H1 (cell line): ENCODE results near the gene HS6ST3. TPM values are rescaled to one million over a fixed set of nuclear protein-coding genes. Genes with fewer than 3 reads are reported as not detected.

Experiments
- CTCF ChIA-PET: fragments of 300-600 bp; sonication (Branson Sonifier 250); formaldehyde crosslinking; loops from one replicate; lab custom pipeline; 2021; ENCODE audit not compliant: partially characterized antibody; lab: Charles Lee
- POLR2A ChIA-PET: fragments of 300-600 bp; sonication (Branson Sonifier 250); formaldehyde crosslinking; loops from one replicate; lab custom pipeline; 2021; ENCODE audit warnings: inconsistent platforms; ENCODE audit not compliant: partially characterized antibody; lab: Charles Lee
- DNase-seq, 2 experiments: peaks; one replicate each; pipeline versions ENCODE4 v3.0.0 to v3.0.0-alpha.2; 2010 to 2022; ENCODE audit warnings: low spot score in 2 of 2, low read depth in 1 of 2, mixed read lengths in 1 of 2
- FAIRE-seq: peaks from 2 replicates; lab custom pipeline; 2011; peaks lifted over from hg19 to GRCh38; lab: Jason Lieb, UNC
- H2AFZ ChIP-seq: 2 replicates; pipeline ENCODE4 v1.8.1; 2012; ENCODE audit warnings: low read length, inconsistent platforms
- H2AK5ac ChIP-seq: 2 replicates; pipeline ENCODE4 v1.6.1; 2013; ENCODE audit warnings: low read depth, low read length
- H2BK120ac ChIP-seq: replicated peaks from 2 replicates; pipeline ENCODE3; 2013; ENCODE audit warnings: low read depth, low read length, inconsistent platforms
- H2BK12ac ChIP-seq: 2 replicates; pipeline ENCODE4 v1.6.1; 2013; ENCODE audit warnings: low read depth, low read length
- H2BK15ac ChIP-seq: 2 replicates; pipeline ENCODE4 v1.6.1; 2013; ENCODE audit warnings: low read length
- H2BK20ac ChIP-seq: 2 replicates; pipeline ENCODE4 v1.6.1; 2013; ENCODE audit warnings: low read length
- H2BK5ac ChIP-seq: 2 replicates; pipeline ENCODE4 v1.6.1; 2013; ENCODE audit warnings: low read depth, low read length
- H3K14ac ChIP-seq: 2 replicates; pipeline ENCODE4 v1.6.1; 2013; ENCODE audit warnings: inconsistent platforms; ENCODE audit not compliant: insufficient read length
- H3K18ac ChIP-seq: 2 replicates; pipeline ENCODE4 v1.6.1; 2013; ENCODE audit warnings: low read length; ENCODE audit errors: extremely low read depth
- H3K23ac ChIP-seq: 2 replicates; pipeline ENCODE4 v1.6.1; 2013; ENCODE audit warnings: inconsistent platforms; ENCODE audit not compliant: insufficient read length
- H3K23me2 ChIP-seq: 2 replicates; pipeline ENCODE4 v1.6.1; 2013; ENCODE audit warnings: low read depth, low read length
- H3K27ac ChIP-seq: 2 replicates; pipeline ENCODE4 v1.6.1; 2011; ENCODE audit warnings: low read depth, low read length, inconsistent platforms
- H3K27me3 ChIP-seq, 4 experiments: replicated peaks in 1 of 4; 1 replicate in 1 of 4; 2 replicates in 3 of 4; pipeline versions ENCODE4 v1.6.1 to v1.8.1; 2011 to 2013; ENCODE audit warnings: low read length in 3 of 4, mild to moderate bottlenecking in 3 of 4, inconsistent platforms in 2 of 4, mixed read lengths in 2 of 4, moderate library complexity in 1 of 4; ENCODE audit not compliant: control insufficient read depth in 3 of 4, insufficient read depth in 3 of 4; ENCODE audit errors: extremely low read depth in 1 of 4
- H3K36me3 ChIP-seq, 4 experiments: 2 replicates each; pipeline versions ENCODE4 v1.6.1 to v1.8.1; 2011 to 2013; ENCODE audit warnings: mild to moderate bottlenecking in 4 of 4, low read length in 3 of 4, moderate library complexity in 2 of 4, control low read depth in 1 of 4, inconsistent platforms in 1 of 4; ENCODE audit not compliant: insufficient read depth in 4 of 4, control insufficient read depth in 2 of 4
- H3K4ac ChIP-seq: replicated peaks from 2 replicates; pipeline ENCODE3; 2013; ENCODE audit warnings: low read length, low read depth, mixed read lengths, inconsistent platforms; ENCODE audit not compliant: insufficient read length
- H3K4me1 ChIP-seq, 4 experiments: replicated peaks in 1 of 4; 1 replicate in 1 of 4; 2 replicates in 3 of 4; pipeline versions ENCODE4 v1.6.1 to v1.8.1; 2011 to 2013; ENCODE audit warnings: low read length in 3 of 4, inconsistent platforms in 2 of 4, mixed read lengths in 1 of 4; ENCODE audit not compliant: insufficient read depth in 4 of 4, control insufficient read depth in 3 of 4
- H3K4me2 ChIP-seq, 2 experiments: 2 replicates each; pipeline versions ENCODE4 v1.6.1 to v1.8.1; 2011 to 2013; ENCODE audit warnings: low read depth in 2 of 2, low read length in 2 of 2, control low read depth in 1 of 2, inconsistent platforms in 1 of 2, mild to moderate bottlenecking in 1 of 2; ENCODE audit not compliant: insufficient read depth in 1 of 2
- H3K4me3 ChIP-seq, 4 experiments: fragments of 200-600, 300-600 bp in 1 of 4; sonication (generic), shearing (Covaris generic), sonication (Bioruptor Twin) in 1 of 4; 2 replicates each; pipeline versions ENCODE4 v1.5.1 to v1.8.1; 2011 to 2016; ENCODE audit warnings: low read length in 4 of 4, low read depth in 3 of 4, control low read depth in 2 of 4, inconsistent platforms in 2 of 4, mild to moderate bottlenecking in 2 of 4, mixed read lengths in 1 of 4, moderate library complexity in 1 of 4; ENCODE audit not compliant: insufficient read depth in 2 of 4; ENCODE audit errors: extremely low read depth in 1 of 4
- H3K56ac ChIP-seq: replicated peaks from 2 replicates; pipeline ENCODE3; 2013; ENCODE audit warnings: low read depth, mild to moderate bottlenecking, mixed read lengths, low read length, inconsistent platforms; ENCODE audit not compliant: insufficient read length
- H3K79me1 ChIP-seq: 2 replicates; pipeline ENCODE4 v1.6.1; 2013; ENCODE audit warnings: low read depth, low read length, control low read depth
- H3K79me2 ChIP-seq, 2 experiments: 2 replicates each; pipeline versions ENCODE4 v1.6.1 to v1.8.1; 2012 to 2013; ENCODE audit warnings: low read length in 2 of 2, mild to moderate bottlenecking in 2 of 2, inconsistent platforms in 1 of 2; ENCODE audit not compliant: insufficient read depth in 2 of 2, control insufficient read depth in 1 of 2
- H3K9ac ChIP-seq, 4 experiments: replicated peaks in 1 of 4; 1 replicate in 1 of 4; 2 replicates in 3 of 4; pipeline versions ENCODE4 v1.6.1 to v1.8.1; 2011 to 2013; ENCODE audit warnings: low read depth in 3 of 4, low read length in 3 of 4, control low read depth in 2 of 4, mild to moderate bottlenecking in 2 of 4, moderate library complexity in 2 of 4, inconsistent platforms in 1 of 4; ENCODE audit errors: extremely low read depth in 1 of 4
- H3K9me3 ChIP-seq, 2 experiments: 2 replicates each; pipeline versions ENCODE4 v1.6.1 to v1.8.1; 2012 to 2013; ENCODE audit warnings: mild to moderate bottlenecking in 2 of 2, moderate library complexity in 2 of 2, control low read depth in 1 of 2, inconsistent platforms in 1 of 2, low read depth in 1 of 2, low read length in 1 of 2, mixed read lengths in 1 of 2; ENCODE audit not compliant: insufficient read depth in 2 of 2
- H4K20me1 ChIP-seq, 2 experiments: replicated peaks in 1 of 2; 2 replicates each; pipeline versions ENCODE3 to v1.8.1; 2011 to 2013; ENCODE audit warnings: inconsistent platforms in 2 of 2, low read length in 2 of 2, mild to moderate bottlenecking in 1 of 2; ENCODE audit not compliant: insufficient read depth in 2 of 2, control insufficient read depth in 1 of 2
- H4K5ac ChIP-seq: 2 replicates; pipeline ENCODE4 v1.6.1; 2013; ENCODE audit warnings: low read length, low read depth, mixed read lengths, inconsistent platforms; ENCODE audit not compliant: insufficient read length
- H4K8ac ChIP-seq: 2 replicates; pipeline ENCODE4 v1.8.0; 2013; ENCODE audit warnings: mild to moderate bottlenecking, moderate library complexity, low read length, inconsistent platforms; ENCODE audit not compliant: insufficient read depth; ENCODE audit errors: extremely low read depth
- H4K91ac ChIP-seq: replicated peaks from 2 replicates; pipeline ENCODE3; 2013; ENCODE audit warnings: low read length, mixed read lengths, inconsistent platforms; ENCODE audit not compliant: insufficient read length
- BACH1 ChIP-seq: IDR thresholded peaks from 2 replicates; pipeline ENCODE4 v1.6.1; 2012; ENCODE audit warnings: low read length, improper control_type of control experiment
- CBX5 ChIP-seq: fragments of 300-800, 300-1000 bp; sonication (generic); IDR thresholded peaks from 2 replicates; pipeline ENCODE4 v1.7.1; 2016; ENCODE audit warnings: antibody characterized with exemption, low read length, low read depth
- CBX8 ChIP-seq: fragments of 300-800, 300-1000 bp; sonication (generic); IDR thresholded peaks from 2 replicates; pipeline ENCODE4 v1.7.1; 2016; ENCODE audit warnings: low read depth, low read length, borderline replicate concordance
- CREB1 ChIP-seq: IDR thresholded peaks from 2 replicates; pipeline ENCODE4 v1.6.1; 2012; ENCODE audit warnings: inconsistent platforms
- E2F6 ChIP-seq: IDR thresholded peaks from 2 replicates; pipeline ENCODE4 v1.6.1; 2012; ENCODE audit warnings: inconsistent platforms
- EP300 ChIP-seq, 2 experiments: IDR thresholded peaks; 1 replicate in 1 of 2; 2 replicates in 1 of 2; pipeline ENCODE4 v1.6.1; 2011 to 2012; ENCODE audit warnings: low read depth in 2 of 2, low read length in 2 of 2, mild to moderate bottlenecking in 2 of 2, borderline replicate concordance in 1 of 2, inconsistent platforms in 1 of 2, moderate library complexity in 1 of 2
- HDAC2 ChIP-seq, 2 experiments: fragments of 300-600 bp in 1 of 2; sonication (generic) in 1 of 2; IDR thresholded peaks; 2 replicates each; pipeline ENCODE4 v1.6.1; 2011 to 2012; ENCODE audit warnings: low read depth in 2 of 2, low read length in 2 of 2, mild to moderate bottlenecking in 2 of 2, moderate library complexity in 2 of 2, borderline replicate concordance in 1 of 2, inconsistent platforms in 1 of 2
- POLR2A ChIP-seq, 2 experiments: IDR thresholded peaks; 1 replicate in 1 of 2; 2 replicates in 1 of 2; pipeline ENCODE4 v1.6.1; 2011; ENCODE audit warnings: low read depth in 2 of 2, low read length in 2 of 2, mild to moderate bottlenecking in 2 of 2; ENCODE audit errors: control extremely low read depth in 1 of 2
- RFX5 ChIP-seq: IDR thresholded peaks from 2 replicates; pipeline ENCODE4 v1.6.1; 2011; ENCODE audit warnings: low read depth, low read length, improper control_type of control experiment, borderline replicate concordance
- SIX5 ChIP-seq: IDR thresholded peaks from 2 replicates; pipeline ENCODE4 v1.6.1; 2011; ENCODE audit warnings: mild to moderate bottlenecking, low read depth, low read length
- SP4 ChIP-seq: IDR thresholded peaks from 2 replicates; pipeline ENCODE4 v1.6.1; 2012; ENCODE audit warnings: low read length, inconsistent platforms
- TEAD4 ChIP-seq: IDR thresholded peaks from 2 replicates; pipeline ENCODE4 v1.6.1; 2012; ENCODE audit warnings: low read depth, low read length, inconsistent platforms, mixed read lengths
- YY1 ChIP-seq: IDR thresholded peaks from 2 replicates; pipeline ENCODE4 v1.6.1; 2011; ENCODE audit warnings: low read depth, mild to moderate bottlenecking, low read length
- WGBS, 2 experiments: shearing (Covaris generic) in 1 of 2; methylation state at CpG; one replicate each; pipeline versions ENCODE4 v1.1.6 to v1.1.7; 2013 to 2015; ENCODE audit warnings: low lambda C conversion rate in 2 of 2, mixed read lengths in 2 of 2, inconsistent platforms in 1 of 2, low coverage in 1 of 2, missing lambda C conversion rate in 1 of 2; ENCODE audit not compliant: insufficient replicate concordance in 2 of 2, insufficient coverage in 1 of 2, insufficient read length in 1 of 2; ENCODE audit errors: extremely low coverage in 1 of 2, missing lambda C conversion rate in 1 of 2; 5-methylcytosine and 5-hydroxymethylcytosine counted together
- polyA plus RNA-seq, 7 experiments: library from polyadenylated mRNA; depleted of rRNA in 3 of 7; stranded (reverse) in 5 of 7; unstranded in 2 of 7; fragments of >200 nt in 5 of 7; fragments of 200-250 nt in 2 of 7; gene quantifications; 1 replicate in 5 of 7; 2 replicates in 1 of 7; 4 replicates in 1 of 7; pipeline versions ENCODE4 v1.2.1 to v1.2.3, GENCODE V29; 2011 to 2013; ENCODE audit warnings: missing spikeins in 2 of 7, mixed read lengths in 2 of 7
- total RNA-seq: library from RNA; stranded (reverse); fragmentation: NEBNext Ultra II Directional; extraction: Animal tissue kit (Norgen Biotek cat#: 25700); gene quantifications from 2 replicates; pipeline ENCODE4 v1.2.1, GENCODE V29; 2021
- TF ChIP-seq, protein P1 (sequence below): IDR thresholded peaks from 2 replicates; pipeline ENCODE4 v1.6.1; 2012; ENCODE audit warnings: inconsistent platforms

HS6ST3 gene
- total and polyA plus RNA-seq, 2 of the 8 experiments (the other 6 are each of a cell fraction or from before 2014, with no cell fraction given) = 0.45 to 1.2 TPM

DNA sequence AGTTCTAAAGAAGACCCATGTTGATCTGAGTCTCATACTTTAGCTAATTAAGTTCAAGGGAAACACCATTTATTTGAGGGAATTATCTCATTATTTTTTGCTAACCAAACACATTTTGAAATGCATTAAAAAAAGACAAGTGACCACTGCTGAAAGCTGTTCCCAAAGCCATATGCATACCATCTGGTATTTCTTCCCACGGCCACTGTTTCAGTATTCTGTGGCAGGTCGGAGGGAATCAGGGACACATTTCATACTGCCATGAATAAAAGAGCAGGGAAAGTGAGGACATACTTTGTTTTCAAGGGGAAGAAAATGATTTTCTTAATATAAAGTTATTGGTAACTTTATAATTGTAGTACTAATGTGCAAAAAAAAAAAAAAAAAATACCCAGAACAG lies 401.2 kb downstream of the HS6ST3 start:
- FAIRE-seq = no peak
- 92% methylated on average over 2 of the region's 2 CpGs; no CpG with 5 or more reads in 1 of the 2 experiments for WGBS, 2 experiments
- CTCF ChIA-PET = interaction anchor here (1.1 to 1.4 kb wide), 2 partner anchors 10 to 70 kb away, joined by 3 to 6 read pairs; no protein-coding TSS in a partner anchor
- TF ChIP-seq CBX8 = no peak
- TF ChIP-seq SIX5 = no peak
- no peak for TF ChIP-seq TEAD4
- no peak for TF ChIP-seq HDAC2 (IDR thresholded peaks at IDR 0.05; ENCODE audit: borderline replicate concordance in 1 of 2, low read depth in 2 of 2, low read length in 2 of 2)
- TF ChIP-seq SP4 = no peak
- TF ChIP-seq RFX5 = no peak
- TF ChIP-seq, protein P1, sequence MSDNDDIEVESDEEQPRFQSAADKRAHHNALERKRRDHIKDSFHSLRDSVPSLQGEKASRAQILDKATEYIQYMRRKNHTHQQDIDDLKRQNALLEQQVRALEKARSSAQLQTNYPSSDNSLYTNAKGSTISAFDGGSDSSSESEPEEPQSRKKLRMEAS = no peak
- TF ChIP-seq BACH1 = no peak
- TF ChIP-seq E2F6 = no peak
- no peak for TF ChIP-seq CBX5
- no peak for TF ChIP-seq POLR2A (IDR thresholded peaks at IDR 0.05; ENCODE audit: control extremely low read depth in 1 of 2, low read depth in 2 of 2, low read length in 2 of 2)
- no peak for TF ChIP-seq YY1
- no peak for TF ChIP-seq CREB1
- no peak for TF ChIP-seq EP300 (IDR thresholded peaks at IDR 0.05; ENCODE audit: borderline replicate concordance in 1 of 2, low read depth in 2 of 2, low read length in 2 of 2)

More for the DNA sequence above, 401.2 kb downstream of the HS6ST3 start:
- H2BK120ac ChIP-seq = no peak overlapping the region
- no peak for DNase-seq
- H3K9me3 ChIP-seq = no peaks in the 10 kb centered on the region
- H3K23me2 ChIP-seq = no peaks in the 10 kb centered on the region
- H3K27ac ChIP-seq = no peak overlapping the region
- no peak overlapping the region for H4K91ac ChIP-seq
- H4K5ac ChIP-seq = no peak overlapping the region
- H3K4me1 ChIP-seq = no peaks in the 10 kb centered on the region
- H4K8ac ChIP-seq = no peak overlapping the region
- no peak overlapping the region for H3K4me2 ChIP-seq
- no peak overlapping the region for H3K9ac ChIP-seq
- H3K36me3 ChIP-seq = no peaks in the 10 kb centered on the region; a peak in 1 of 8 replicates
- no peak overlapping the region for H2AFZ ChIP-seq
- H3K23ac ChIP-seq = no peak overlapping the region
- no peak overlapping the region for H2BK5ac ChIP-seq
- no peaks in the 10 kb centered on the region for H4K20me1 ChIP-seq
- H3K14ac ChIP-seq = no peak overlapping the region
- no peak overlapping the region for H3K56ac ChIP-seq
- H2BK20ac ChIP-seq = no peak overlapping the region
- H2BK15ac ChIP-seq = no peak overlapping the region
- H3K4ac ChIP-seq = no peak overlapping the region
- no peaks in the 10 kb centered on the region for H3K79me2 ChIP-seq
- H2BK12ac ChIP-seq = no peak overlapping the region
- H3K4me3 ChIP-seq = no peak overlapping the region
- no peak overlapping the region for H2AK5ac ChIP-seq
- POLR2A ChIA-PET = no interaction called here
- H3K18ac ChIP-seq = no peak overlapping the region
- H3K79me1 ChIP-seq = no peaks in the 10 kb centered on the region
- H3K27me3 ChIP-seq = no peaks in the 10 kb centered on the region
